Esophagus muscularis mucosa (tissue), 4 donors: Measurements from ENCODE around the gene SLC25A39.

Experiments
- CTCF ChIP-seq, 3 experiments: fragments of 200-600 bp in 2 of 3; fragments of 450-650 bp in 1 of 3; sonication (generic) in 2 of 3; IDR thresholded peaks; one replicate each; pipeline ENCODE4 v1.5.1; 2017 to 2019; ENCODE audit warnings: antibody characterized with exemption in 3 of 3, mild to moderate bottlenecking in 2 of 3, moderate library complexity in 1 of 3
- EP300 ChIP-seq: sonication (generic); formaldehyde crosslinking; IDR thresholded peaks from one replicate; pipeline ENCODE4 v1.6.1; 2017; ENCODE audit warnings: antibody characterized with exemption
- POLR2A ChIP-seq: fragments of 450-650 bp; IDR thresholded peaks from one replicate; pipeline ENCODE4 v1.6.1; 2017; ENCODE audit warnings: antibody characterized with exemption, moderate library complexity, mild to moderate bottlenecking, low read depth
- POLR2AphosphoS5 ChIP-seq, 2 donors: sonication (generic); formaldehyde crosslinking; IDR thresholded peaks; one replicate each; pipeline ENCODE4 v1.6.1; 2017; ENCODE audit warnings: antibody characterized with exemption in 2 of 2

GRCh38 chr17:44320066-44320465 is 4.6 kb downstream of the SLC25A39 start:
- TF ChIP-seq CTCF (IDR thresholded peaks at IDR 0.05) (no peak), POLR2AphosphoS5 (IDR thresholded peaks at IDR 0.05) (no peak), POLR2A (no peak), EP300 (no peak)
